ENCODE measurements around the gene EHD4. TPM values are rescaled to one million over a fixed set of nuclear protein-coding genes. Genes with fewer than 3 reads are reported as not detected.

Gene EHD4
- total RNA-seq, 2 donors from 2014 or later = 18.4 to 22.6 TPM

DNA sequence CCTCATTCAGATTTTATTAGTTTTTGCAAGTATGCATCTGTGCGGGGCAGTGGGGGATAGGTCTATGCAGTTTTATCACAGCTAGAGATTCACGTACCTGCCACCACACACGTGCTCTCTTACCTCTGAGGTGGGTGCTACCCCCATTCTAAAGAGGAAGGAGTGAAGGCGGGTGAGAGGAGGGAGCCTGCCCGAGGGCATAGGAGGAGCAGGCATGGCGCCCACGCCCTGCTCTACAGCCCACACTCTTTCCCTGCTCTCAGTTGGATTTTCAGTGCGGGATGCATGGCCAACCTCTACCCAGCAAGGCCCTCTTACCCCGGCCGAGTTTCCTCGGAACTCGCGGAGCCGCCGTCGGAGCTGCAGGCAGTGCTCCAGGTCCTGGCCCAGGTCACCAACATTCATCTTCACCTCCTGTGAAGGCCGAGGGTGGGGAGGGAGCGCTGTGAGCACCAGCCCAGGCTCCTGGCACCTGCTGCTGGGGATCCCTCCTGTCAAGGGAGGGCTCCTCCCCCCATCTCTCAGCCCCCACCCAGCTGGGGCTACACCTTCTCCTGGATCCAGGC is 106.8 kb downstream of the EHD4 start:
- intact Hi-C loops (cut with DNase I) = no loop called here
- no peak overlapping the region for H3K4me3 ChIP-seq
- no peak overlapping the region for H3K27ac ChIP-seq
- TF ChIP-seq POLR2AphosphoS5 (IDR thresholded peaks at IDR 0.05) (no peak), CTCF (IDR thresholded peaks at IDR 0.05) (no peak), POLR2A (IDR thresholded peaks at IDR 0.05) (no peak)
- 60% methylated on average over 18 of the region's 18 CpGs for WGBS
- H3K9me3 ChIP-seq = no peaks in the 10 kb centered on the region
- H3K36me3 ChIP-seq = no peaks in the 10 kb centered on the region
- no peaks in the 10 kb centered on the region for H3K27me3 ChIP-seq (replicated peaks; ENCODE audit: insufficient read depth)
- no peak for DNase-seq (ENCODE audit: low spot score)
- H3K4me1 ChIP-seq (replicated peaks) = no peaks in the 10 kb centered on the region

DNA sequence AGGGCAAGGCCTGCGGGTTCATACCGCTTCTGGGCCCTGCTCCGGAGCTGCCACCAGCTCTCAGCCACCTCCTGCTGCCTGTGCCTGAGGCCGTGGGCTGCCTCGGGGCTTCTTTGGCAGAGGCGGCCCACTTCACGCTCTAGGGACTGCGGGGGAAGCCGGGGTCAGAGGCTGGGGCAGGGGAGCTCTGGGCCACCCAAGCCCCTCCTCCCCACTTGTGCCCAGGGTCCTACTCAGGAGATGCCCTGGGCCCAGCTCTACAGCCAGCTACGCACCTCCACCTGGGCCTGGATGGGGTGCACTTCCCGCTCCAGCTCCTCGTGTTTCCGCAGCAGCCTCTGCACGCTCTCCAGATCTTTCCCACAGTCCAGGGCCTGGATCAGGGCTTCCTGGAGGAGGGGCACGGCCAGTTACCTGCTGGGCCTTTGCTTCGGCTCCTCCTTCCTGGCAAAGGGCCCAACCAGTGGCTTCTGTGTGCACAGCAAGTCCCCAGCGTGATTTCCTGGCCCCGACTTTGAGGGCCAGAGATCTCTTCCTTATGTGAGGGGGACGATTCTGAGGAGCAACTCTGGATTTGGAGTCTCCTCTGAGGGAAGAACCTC is 109.7 kb downstream of the EHD4 start:
- Histone ChIP-seq H3K27ac (no peak overlapping the region), H3K36me3 (no peaks in the 10 kb centered on the region), H3K27me3 (replicated peaks; ENCODE audit: insufficient read depth) (no peaks in the 10 kb centered on the region), H3K4me1 (replicated peaks) (no peaks in the 10 kb centered on the region), H3K4me3 (no peak overlapping the region), H3K9me3 (no peaks in the 10 kb centered on the region)
- TF ChIP-seq CTCF (IDR thresholded peaks at IDR 0.05) (no peak), POLR2AphosphoS5 (IDR thresholded peaks at IDR 0.05) (no peak), POLR2A (IDR thresholded peaks at IDR 0.05) (no peak)
- intact Hi-C loops (cut with DNase I) = no loop called here
- peak; percentile 52 for DNase-seq (ENCODE audit: low spot score)
- WGBS = 68% methylated on average over 19 of the region's 19 CpGs

DNA sequence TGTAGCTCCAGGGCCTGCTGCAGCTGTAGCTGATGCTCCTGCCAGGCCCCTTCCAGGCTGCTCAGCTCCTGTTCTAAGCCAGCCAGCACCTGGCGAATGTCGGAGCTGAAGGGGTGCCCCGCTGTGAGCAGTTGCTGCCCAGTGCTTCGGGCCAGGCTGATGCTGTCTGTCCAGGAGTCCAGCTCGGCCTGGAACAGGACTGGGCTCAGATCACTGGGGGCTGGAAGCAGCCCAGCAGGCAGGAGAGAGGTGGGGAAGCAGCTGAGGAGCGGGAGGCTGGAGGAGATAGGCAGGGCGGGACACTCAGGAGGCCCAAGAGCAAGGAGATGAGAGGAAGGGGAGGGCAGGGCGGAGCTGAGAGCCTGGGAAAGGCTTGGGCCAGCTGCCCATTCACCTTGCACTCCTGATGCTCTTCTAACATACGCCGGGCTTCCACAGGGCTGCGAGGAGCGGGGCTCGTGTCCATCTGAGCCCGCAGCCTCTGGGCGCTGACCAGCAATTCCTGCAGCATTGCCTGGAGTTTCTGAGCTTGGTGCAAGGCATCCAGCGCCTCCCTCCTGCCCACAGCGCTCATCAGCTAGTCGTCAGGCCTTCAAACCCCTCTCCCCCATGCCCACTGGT is 110.5 kb downstream of the EHD4 start:
- Histone ChIP-seq H3K27me3 (replicated peaks; ENCODE audit: insufficient read depth) (no peaks in the 10 kb centered on the region), H3K9me3 (no peaks in the 10 kb centered on the region), H3K36me3 (no peaks in the 10 kb centered on the region), H3K27ac (no peak overlapping the region), H3K4me3 (no peak overlapping the region), H3K4me1 (replicated peaks) (no peaks in the 10 kb centered on the region)
- WGBS = 86% methylated on average over 18 of the region's 18 CpGs
- DNase-seq (ENCODE audit: low spot score) = no peak
- TF ChIP-seq POLR2AphosphoS5 (IDR thresholded peaks at IDR 0.05) (no peak), CTCF (IDR thresholded peaks at IDR 0.05) (no peak), POLR2A (IDR thresholded peaks at IDR 0.05) (no peak)
- intact Hi-C loops (cut with DNase I) = no loop called here

- Histone ChIP-seq H3K27me3 (replicated peaks; ENCODE audit: insufficient read depth) (no peaks in the 10 kb centered on the region), H3K27ac (no peak overlapping the region), H3K4me1 (replicated peaks) (no peaks in the 10 kb centered on the region), H3K4me3 (no peak overlapping the region), H3K9me3 (no peaks in the 10 kb centered on the region), H3K36me3 (no peaks in the 10 kb centered on the region)
- no peak for TF ChIP-seq POLR2AphosphoS5 (IDR thresholded peaks at IDR 0.05)
- intact Hi-C loops (cut with DNase I) = no loop called here
- DNase-seq (ENCODE audit: low spot score) = no peak
- WGBS = 76% methylated on average over 15 of the region's 15 CpGs
Measured at GRCh38 chr15:41860049-41860828, 112.1 kb downstream of the EHD4 start.

GRCh38 chr15:41858756-41859155 is 113.6 kb downstream of the EHD4 start:
- 75% methylated on average over 15 of the region's 15 CpGs for WGBS
- Histone ChIP-seq H3K9me3 (no peaks in the 10 kb centered on the region), H3K4me1 (replicated peaks) (no peaks in the 10 kb centered on the region), H3K36me3 (no peaks in the 10 kb centered on the region), H3K4me3 (no peak overlapping the region), H3K27ac (no peak overlapping the region), H3K27me3 (replicated peaks; ENCODE audit: insufficient read depth) (no peaks in the 10 kb centered on the region)
- TF ChIP-seq POLR2AphosphoS5 (IDR thresholded peaks at IDR 0.05) (no peak), CTCF (IDR thresholded peaks at IDR 0.05) (no peak), POLR2A (IDR thresholded peaks at IDR 0.05) (no peak)
- intact Hi-C loops (cut with DNase I) = no loop called here
- no peak for DNase-seq (ENCODE audit: low spot score)
